OCI-LY1 (cell line): Measurements from ENCODE around the gene OAT.

ENCODE experiments used
- CTCF ChIP-seq: fragments of 200-600 bp; sonication (generic), shearing (Covaris generic); IDR thresholded peaks from 2 replicates; pipeline ENCODE4 v1.5.1; 2017; ENCODE audit warnings: mild to moderate bottlenecking, antibody characterized with exemption, low read length, moderate library complexity, mixed read lengths
- EZH2 ChIP-seq: fragments of 200-600 bp; sonication (generic), shearing (Covaris generic); IDR thresholded peaks from 2 replicates; pipeline ENCODE4 v1.8.0; 2017; ENCODE audit warnings: borderline replicate concordance, mixed run types, mild to moderate bottlenecking, antibody characterized with exemption, low read length, moderate library complexity, mixed read lengths

DNA sequence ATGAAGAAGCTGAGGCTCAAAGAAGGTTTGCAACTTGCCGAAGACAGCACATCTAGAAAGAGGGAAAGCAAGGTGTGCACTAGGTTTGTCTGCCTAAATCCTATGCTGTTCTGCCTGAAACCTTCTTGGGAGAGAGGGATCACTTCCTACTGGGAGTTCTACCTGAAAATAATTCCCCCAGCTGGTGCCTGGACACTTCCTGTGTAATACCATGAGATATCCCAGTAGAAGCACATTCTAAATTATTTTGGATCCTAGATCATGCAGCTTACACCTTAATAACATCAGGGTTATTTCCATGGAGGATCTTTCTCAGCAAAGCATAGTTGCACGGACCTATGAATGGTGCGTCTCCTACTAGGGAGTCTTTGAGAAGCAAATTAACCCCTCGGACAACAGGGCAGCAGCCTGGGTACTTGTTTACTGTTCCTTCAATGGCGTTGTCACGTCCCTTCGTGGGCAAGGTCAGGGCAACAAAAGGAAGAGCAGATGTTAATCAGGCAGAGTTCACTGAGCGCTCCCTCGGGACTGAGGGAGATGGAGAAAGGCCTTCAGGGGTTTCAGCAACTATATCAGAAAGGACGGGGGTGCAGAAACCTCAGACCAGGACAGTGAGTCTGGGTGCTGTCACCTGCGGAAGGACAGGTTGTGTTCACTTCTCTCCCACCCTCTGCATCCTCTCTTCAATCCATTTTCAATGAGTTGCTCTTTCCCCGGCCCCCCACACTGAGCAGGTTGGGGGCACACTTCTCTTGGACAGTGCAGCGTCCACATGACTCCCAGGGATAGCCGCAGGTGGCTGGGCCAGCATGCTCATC, 44.0 kb downstream of the OAT start:
- TF ChIP-seq CTCF (no peak), EZH2 (no peak)
